GM12878 (cell line): ENCODE data around the gene CCDC102B.

Experiments used
- POLR2AphosphoS5 ChIP-seq: IDR thresholded peaks from 2 replicates; pipeline ENCODE4 v1.6.1; 2011; ENCODE audit warnings: mild to moderate bottlenecking, low read length, inconsistent platforms
- TF ChIP-seq, protein P1 (sequence below): IDR thresholded peaks from 2 replicates; pipeline ENCODE4 v1.6.1; 2011; ENCODE audit warnings: low read depth, mild to moderate bottlenecking, low read length, moderate library complexity, borderline replicate concordance; ENCODE audit errors: extremely low read depth

DNA sequence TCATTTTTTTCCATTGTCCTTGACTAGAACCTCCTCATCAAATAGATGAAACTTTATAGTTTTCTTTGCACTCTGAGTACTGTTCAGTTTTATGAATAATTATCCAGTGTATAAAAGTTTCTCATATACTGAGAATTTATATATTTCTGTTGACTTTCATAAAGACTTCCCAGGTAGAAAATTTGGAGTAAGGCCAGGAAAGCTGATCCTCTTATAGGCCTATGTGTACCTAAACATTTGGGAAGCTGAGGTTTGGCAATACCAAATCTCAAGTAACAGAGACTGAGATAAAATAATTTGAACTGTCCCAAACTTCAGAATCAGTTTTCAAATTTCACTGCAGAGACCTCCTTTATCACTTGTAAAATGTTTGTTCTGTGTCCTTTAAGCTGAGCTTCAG is 43.4 kb downstream of the CCDC102B start:
- TF ChIP-seq, protein P1, sequence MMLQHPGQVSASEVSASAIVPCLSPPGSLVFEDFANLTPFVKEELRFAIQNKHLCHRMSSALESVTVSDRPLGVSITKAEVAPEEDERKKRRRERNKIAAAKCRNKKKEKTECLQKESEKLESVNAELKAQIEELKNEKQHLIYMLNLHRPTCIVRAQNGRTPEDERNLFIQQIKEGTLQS, result no peak
- TF ChIP-seq POLR2AphosphoS5, result no peak
